Thyroid gland (tissue), 4 donors: ENCODE data around the gene UPF1.

ENCODE experiments used
- CTCF ChIP-seq, 6 experiments: fragments of 200-600 bp in 3 of 6; fragments of 450-650 bp in 3 of 6; sonication (generic) in 3 of 6; IDR thresholded peaks; one replicate each; pipeline ENCODE4 v1.5.1; 2016 to 2019; ENCODE audit warnings: antibody characterized with exemption in 6 of 6, mild to moderate bottlenecking in 2 of 6, inconsistent platforms in 1 of 6, moderate library complexity in 1 of 6
- POLR2A ChIP-seq, 2 donors: fragments of 450-650 bp; IDR thresholded peaks; one replicate each; pipeline ENCODE4 v1.6.1; 2017; ENCODE audit warnings: antibody characterized with exemption in 2 of 2, mild to moderate bottlenecking in 2 of 2, moderate library complexity in 1 of 2

GRCh38 chr19:18859676-18860301 is 28.0 kb downstream of the UPF1 start:
- TF ChIP-seq POLR2A (IDR thresholded peaks at IDR 0.05) = no peak
- TF ChIP-seq CTCF (IDR thresholded peaks at IDR 0.05) = no peak
